DMS 273 (cell line): ENCODE results near the gene OR1G1.
"Not testable (repeated sequence)": the region's sequence is repeated elsewhere in the genome, so short reads cannot be mapped to it uniquely, and the experiment has no call there.

ENCODE experiments used
- DNase-seq: peaks from one replicate; lab custom pipeline; 2025; ENCODE audit not compliant: unreplicated experiment; lab: John Stamatoyannopoulos, UW

Gene OR1G1

GRCh38 chr17:3127451-3127850 lies at the start of gene OR1G1:
Gene OR1G1 (minus strand): TSS chr17:3127551. CDS start chr17:3127551, 0 bp downstream.
- no peak for DNase-seq

- DNase-seq = no peak
Observed at GRCh38 chr17:3167574-3167973, 40.2 kb upstream of the OR1G1 start.

GRCh38 chr17:3157218-3157617 lies 29.9 kb upstream of the OR1G1 start:
- no peak for DNase-seq

- DNase-seq = not testable (repeated sequence)
Observed at GRCh38 chr17:3137494-3137893, 10.1 kb upstream of the OR1G1 start.

GRCh38 chr17:3104322-3104721 lies 23.0 kb downstream of the OR1G1 start, which contains the start of gene OR1D2:
Gene OR1D2 (minus strand): TSS chr17:3104422. CDS start chr17:3092996, 11,426 bp downstream.
- no peak for DNase-seq
